Astrocyte (in vitro differentiated cells and primary cell): ENCODE results near the gene SHROOM3.

Source experiments
- EZH2 ChIP-seq: IDR thresholded peaks from 2 replicates; pipeline ENCODE4 v1.6.1; 2012; ENCODE audit warnings: mild to moderate bottlenecking, low read length, inconsistent platforms; ENCODE audit not compliant: insufficient read depth
- TF ChIP-seq, protein P1 (sequence below): IDR thresholded peaks from 2 replicates; pipeline ENCODE4 v1.5.1; 2011; ENCODE audit warnings: low read depth, mild to moderate bottlenecking, inconsistent platforms, low read length, moderate library complexity; ENCODE audit not compliant: insufficient read depth

DNA sequence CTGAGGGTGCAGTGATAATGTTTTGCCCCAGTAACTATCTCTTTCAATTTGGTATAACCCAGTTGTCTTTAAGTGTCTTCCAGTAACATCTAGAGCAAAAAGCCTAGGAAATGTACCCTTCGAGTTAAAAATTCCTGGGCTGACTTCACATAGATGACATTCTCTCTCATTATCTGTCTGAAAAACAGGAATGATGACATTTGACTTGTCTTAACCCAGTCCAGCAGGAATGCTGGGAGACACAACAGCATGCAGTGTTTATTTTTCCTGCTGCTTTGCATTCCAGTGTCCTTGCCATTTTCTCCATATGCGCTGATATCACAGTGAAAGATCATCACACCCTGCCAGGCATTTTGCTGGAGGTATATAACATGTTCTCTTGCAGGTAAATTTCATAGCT lies 333.0 kb downstream of the SHROOM3 start:
- TF ChIP-seq, protein P1, sequence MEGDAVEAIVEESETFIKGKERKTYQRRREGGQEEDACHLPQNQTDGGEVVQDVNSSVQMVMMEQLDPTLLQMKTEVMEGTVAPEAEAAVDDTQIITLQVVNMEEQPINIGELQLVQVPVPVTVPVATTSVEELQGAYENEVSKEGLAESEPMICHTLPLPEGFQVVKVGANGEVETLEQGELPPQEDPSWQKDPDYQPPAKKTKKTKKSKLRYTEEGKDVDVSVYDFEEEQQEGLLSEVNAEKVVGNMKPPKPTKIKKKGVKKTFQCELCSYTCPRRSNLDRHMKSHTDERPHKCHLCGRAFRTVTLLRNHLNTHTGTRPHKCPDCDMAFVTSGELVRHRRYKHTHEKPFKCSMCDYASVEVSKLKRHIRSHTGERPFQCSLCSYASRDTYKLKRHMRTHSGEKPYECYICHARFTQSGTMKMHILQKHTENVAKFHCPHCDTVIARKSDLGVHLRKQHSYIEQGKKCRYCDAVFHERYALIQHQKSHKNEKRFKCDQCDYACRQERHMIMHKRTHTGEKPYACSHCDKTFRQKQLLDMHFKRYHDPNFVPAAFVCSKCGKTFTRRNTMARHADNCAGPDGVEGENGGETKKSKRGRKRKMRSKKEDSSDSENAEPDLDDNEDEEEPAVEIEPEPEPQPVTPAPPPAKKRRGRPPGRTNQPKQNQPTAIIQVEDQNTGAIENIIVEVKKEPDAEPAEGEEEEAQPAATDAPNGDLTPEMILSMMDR, result no peak
- TF ChIP-seq EZH2, result no peak
